Neuronal stem cell (in vitro differentiated cells): Measurements from ENCODE around the gene OXLD1.
A peak's percentile ranks its signal among the peaks of the same experiment; 100 is the strongest.

Experiments used
- DNase-seq: peaks from one replicate; pipeline ENCODE4 v3.0.0-alpha.2; 2013; ENCODE audit warnings: low spot score
- H2AFZ ChIP-seq: one replicate; pipeline ENCODE4 v1.6.1; 2013; ENCODE audit warnings: mild to moderate bottlenecking, low read length, inconsistent platforms
- H2AK5ac ChIP-seq: 2 replicates; pipeline ENCODE4 v1.6.1; 2013; ENCODE audit warnings: low read depth, mild to moderate bottlenecking, inconsistent platforms, low read length, moderate library complexity, mixed read lengths
- H2BK120ac ChIP-seq: 2 replicates; pipeline ENCODE4 v1.6.1; 2013; ENCODE audit warnings: low read depth, mild to moderate bottlenecking, inconsistent platforms, low read length, moderate library complexity, mixed read lengths
- H2BK12ac ChIP-seq: one replicate; pipeline ENCODE4 v1.6.1; 2013; ENCODE audit warnings: low read length, inconsistent platforms
- H2BK15ac ChIP-seq: 2 replicates; pipeline ENCODE4 v1.6.1; 2013; ENCODE audit warnings: mild to moderate bottlenecking, low read length, inconsistent platforms, mixed read lengths
- H2BK5ac ChIP-seq: one replicate; pipeline ENCODE4 v1.6.1; 2013; ENCODE audit warnings: inconsistent platforms, mild to moderate bottlenecking, low read length, moderate library complexity
- H3K14ac ChIP-seq: one replicate; pipeline ENCODE4 v1.6.1; 2013; ENCODE audit warnings: low read length, inconsistent platforms
- H3K18ac ChIP-seq: 2 replicates; pipeline ENCODE4 v1.6.1; 2013; ENCODE audit warnings: low read length, inconsistent platforms
- H3K23ac ChIP-seq: 2 replicates; pipeline ENCODE4 v1.6.1; 2013; ENCODE audit warnings: low read depth, mild to moderate bottlenecking, mixed read lengths, low read length, inconsistent platforms; ENCODE audit not compliant: poor library complexity
- H3K27ac ChIP-seq: replicated peaks from 3 replicates; pipeline ENCODE4 v1.5.1; 2013; ENCODE audit warnings: low read length, inconsistent platforms
- H3K27me3 ChIP-seq, 3 experiments: 2 replicates each; pipeline ENCODE4 v1.6.1; 2013; ENCODE audit warnings: low read length in 3 of 3, mild to moderate bottlenecking in 2 of 3, inconsistent platforms in 1 of 3, low read depth in 1 of 3, mixed read lengths in 1 of 3, moderate library complexity in 1 of 3; ENCODE audit not compliant: control insufficient read depth in 3 of 3, insufficient read depth in 3 of 3
- H3K36me3 ChIP-seq, 2 donors: replicated peaks in 1 of 2; 2 replicates each; pipeline ENCODE4 v1.6.1; 2013; ENCODE audit warnings: low read length in 2 of 2; ENCODE audit not compliant: control insufficient read depth in 2 of 2, insufficient read depth in 2 of 2
- H3K4ac ChIP-seq: 2 replicates; pipeline ENCODE4 v1.6.1; 2013; ENCODE audit warnings: inconsistent platforms, mild to moderate bottlenecking, low read length, moderate library complexity
- H3K4me1 ChIP-seq, 2 donors: 1 replicate in 1 of 2; 2 replicates in 1 of 2; pipeline ENCODE4 v1.6.1; 2013; ENCODE audit warnings: low read length in 2 of 2, low read depth in 1 of 2; ENCODE audit not compliant: control insufficient read depth in 2 of 2, insufficient read depth in 1 of 2
- H3K4me2 ChIP-seq: one replicate; pipeline ENCODE4 v1.6.1; 2013; ENCODE audit warnings: mild to moderate bottlenecking, low read length, inconsistent platforms; ENCODE audit not compliant: insufficient read depth, poor library complexity, severe bottlenecking
- H3K4me3 ChIP-seq, 2 donors: 2 replicates each; pipeline ENCODE4 v1.5.1; 2013; ENCODE audit warnings: low read length in 2 of 2, mild to moderate bottlenecking in 2 of 2, inconsistent platforms in 1 of 2, moderate library complexity in 1 of 2
- H3K79me1 ChIP-seq: one replicate; pipeline ENCODE4 v1.6.1; 2013; ENCODE audit warnings: low read depth, mild to moderate bottlenecking, inconsistent platforms, low read length, moderate library complexity
- H3K9ac ChIP-seq: one replicate; pipeline ENCODE4 v1.6.1; 2013; ENCODE audit warnings: mild to moderate bottlenecking, low read depth, low read length, inconsistent platforms; ENCODE audit not compliant: poor library complexity
- H3K9me3 ChIP-seq, 2 donors: replicated peaks in 1 of 2; 2 replicates each; pipeline versions ENCODE3 to v1.6.1; 2013; ENCODE audit warnings: low read length in 2 of 2, mild to moderate bottlenecking in 2 of 2, inconsistent platforms in 1 of 2, low read depth in 1 of 2, mixed read lengths in 1 of 2, moderate library complexity in 1 of 2; ENCODE audit not compliant: control insufficient read depth in 2 of 2, insufficient read depth in 1 of 2
- H4K8ac ChIP-seq: one replicate; pipeline ENCODE4 v1.6.1; 2013; ENCODE audit warnings: low read depth, mild to moderate bottlenecking, inconsistent platforms, low read length, moderate library complexity
- H4K91ac ChIP-seq: one replicate; pipeline ENCODE4 v1.6.1; 2013; ENCODE audit warnings: low read length, low read depth, mild to moderate bottlenecking, inconsistent platforms; ENCODE audit not compliant: poor library complexity
- WGBS, 2 donors: extraction: QIAGEN DNeasy Blood & Tissue Kit; methylation state at CpG; one replicate each; pipeline ENCODE4 v1.1.7; 2013; ENCODE audit warnings: missing lambda C conversion rate in 2 of 2, mixed read lengths in 1 of 2; ENCODE audit not compliant: insufficient read length in 2 of 2, insufficient replicate concordance in 1 of 2; ENCODE audit errors: extremely low coverage in 2 of 2; 5-methylcytosine and 5-hydroxymethylcytosine counted together

The OXLD1 gene

GRCh38 chr17:81682565-81683207 is 16.3 kb upstream of the OXLD1 start:
- Histone ChIP-seq H3K79me1 (peaks cover 26% of the 10 kb centered on the region), H4K91ac (no peak overlapping the region), H2BK120ac (no peak overlapping the region), H3K27ac (no peak overlapping the region), H3K36me3 (peaks cover 17 to 52% of the 10 kb centered on the region in 2 donors), H2BK5ac (peak overlapping the region; percentile 85), H3K4ac (no peak overlapping the region), H4K8ac (no peak overlapping the region), H3K14ac (no peak overlapping the region), H2BK12ac (no peak overlapping the region), H3K4me1 (peaks cover 9 to 14% of the 10 kb centered on the region in 2 donors), H3K23ac (peak overlapping the region; percentile 94), H3K9me3 (peaks cover 0 to 2% of the 10 kb centered on the region in 2 donors), H3K4me3 (peak overlapping the region; percentile 84 to 97), H3K4me2 (peak overlapping the region; percentile 72), H2AFZ (peak overlapping the region; percentile 89), H2AK5ac (peak overlapping the region; percentile 5), H3K27me3 (no peaks in the 10 kb centered on the region), H2BK15ac (no peak overlapping the region), H3K9ac (peak overlapping the region; percentile 99), H3K18ac (no peak overlapping the region)
- no peak for DNase-seq
- no CpG with 5 or more reads among the region's 19 CpGs for WGBS, 2 donors

DNA sequence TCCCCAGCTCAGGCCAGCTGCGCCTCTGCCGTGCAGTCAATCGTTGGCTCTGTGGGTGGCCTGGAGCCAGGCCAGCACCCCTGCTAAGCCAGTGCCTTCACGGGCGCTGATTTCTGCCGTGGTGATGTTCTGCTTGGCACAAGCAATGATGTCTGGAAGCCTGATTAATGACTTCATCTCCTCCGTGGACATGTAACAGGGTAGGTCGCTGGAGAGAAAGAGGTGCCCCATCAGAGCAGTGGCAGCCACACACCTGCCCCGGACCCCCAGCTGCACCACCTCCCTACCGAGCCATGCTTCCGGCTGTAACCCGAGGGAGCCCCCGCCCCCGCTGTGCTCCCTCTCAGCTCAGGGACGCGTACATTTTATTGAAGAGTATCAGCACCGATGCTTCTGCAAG is 15.3 kb upstream of the OXLD1 start:
- WGBS, 2 donors: no CpG with 5 or more reads among the region's 17 CpGs
- H3K27me3 ChIP-seq: no peaks in the 10 kb centered on the region
- no peak overlapping the region for H2AK5ac ChIP-seq
- peaks cover 27% of the 10 kb centered on the region for H3K79me1 ChIP-seq
- no peak overlapping the region for H3K14ac ChIP-seq
- no peak overlapping the region for H4K91ac ChIP-seq
- no peak overlapping the region for H3K18ac ChIP-seq
- no peak for DNase-seq
- H3K4me1 ChIP-seq: peaks cover 9 to 14% of the 10 kb centered on the region in 2 donors
- H2BK15ac ChIP-seq: no peak overlapping the region
- H3K27ac ChIP-seq: no peak overlapping the region
- H3K4me2 ChIP-seq: no peak overlapping the region
- H3K23ac ChIP-seq: no peak overlapping the region
- H2AFZ ChIP-seq: no peak overlapping the region
- peaks cover 9 to 42% of the 10 kb centered on the region in 2 donors for H3K36me3 ChIP-seq
- H3K9me3 ChIP-seq: peaks cover 0 to 2% of the 10 kb centered on the region in 2 donors
- H2BK120ac ChIP-seq: no peak overlapping the region
- H2BK5ac ChIP-seq: no peak overlapping the region
- H3K4ac ChIP-seq: no peak overlapping the region
- H2BK12ac ChIP-seq: no peak overlapping the region
- H3K9ac ChIP-seq: no peak overlapping the region
- H3K4me3 ChIP-seq: no peak overlapping the region
- H4K8ac ChIP-seq: no peak overlapping the region

GRCh38 chr17:81680150-81680549 is 13.7 kb upstream of the OXLD1 start:
- no peak overlapping the region for H2BK5ac ChIP-seq
- H2AK5ac ChIP-seq: no peak overlapping the region
- peaks cover 5 to 32% of the 10 kb centered on the region in 2 donors for H3K36me3 ChIP-seq
- no peak overlapping the region for H2BK15ac ChIP-seq
- H3K4me2 ChIP-seq: no peak overlapping the region
- no peak overlapping the region for H2BK120ac ChIP-seq
- H3K4me3 ChIP-seq: no peak overlapping the region
- WGBS, 2 donors: no CpG with 5 or more reads among the region's 11 CpGs
- no peak overlapping the region for H3K14ac ChIP-seq
- peaks cover 9 to 12% of the 10 kb centered on the region in 2 donors for H3K4me1 ChIP-seq
- no peak overlapping the region for H3K9ac ChIP-seq
- no peak for DNase-seq
- H3K23ac ChIP-seq: no peak overlapping the region
- H3K18ac ChIP-seq: no peak overlapping the region
- no peak overlapping the region for H3K4ac ChIP-seq
- H2BK12ac ChIP-seq: no peak overlapping the region
- H3K9me3 ChIP-seq: peaks cover 0 to 2% of the 10 kb centered on the region in 2 donors
- H4K91ac ChIP-seq: no peak overlapping the region
- H3K27ac ChIP-seq: no peak overlapping the region
- no peaks in the 10 kb centered on the region for H3K27me3 ChIP-seq
- peaks cover 25% of the 10 kb centered on the region for H3K79me1 ChIP-seq
- no peak overlapping the region for H2AFZ ChIP-seq
- H4K8ac ChIP-seq: no peak overlapping the region

GRCh38 chr17:81676906-81677305 is 10.5 kb upstream of the OXLD1 start:
- no peak overlapping the region for H2BK120ac ChIP-seq
- no peak overlapping the region for H3K9ac ChIP-seq
- no peak overlapping the region for H3K4me2 ChIP-seq
- H3K4me1 ChIP-seq: no peaks in the 10 kb centered on the region
- H3K79me1 ChIP-seq: peaks cover 14% of the 10 kb centered on the region
- H3K27ac ChIP-seq: no peak overlapping the region
- H3K36me3 ChIP-seq: peaks cover 26 to 62% of the 10 kb centered on the region in 2 donors
- H3K23ac ChIP-seq: peak overlapping the region; percentile 73
- peak overlapping the region; percentile 38 for H3K14ac ChIP-seq
- DNase-seq: no peak
- peak overlapping the region; percentile 22 for H2BK12ac ChIP-seq
- no peaks in the 10 kb centered on the region for H3K27me3 ChIP-seq
- H4K8ac ChIP-seq: peak overlapping the region; percentile 82
- H4K91ac ChIP-seq: no peak overlapping the region
- no CpG with 5 or more reads among the region's 17 CpGs for WGBS, 2 donors
- no peak overlapping the region for H3K4ac ChIP-seq
- H2AK5ac ChIP-seq: peak overlapping the region; percentile 37
- no peak overlapping the region for H2BK15ac ChIP-seq
- H2BK5ac ChIP-seq: no peak overlapping the region
- H2AFZ ChIP-seq: no peak overlapping the region
- peak overlapping the region; percentile 8 for H3K18ac ChIP-seq
- H3K9me3 ChIP-seq: peaks cover 0 to 2% of the 10 kb centered on the region in 2 donors
- peak overlapping the region in 1 of 2 donors; percentile 6 for H3K4me3 ChIP-seq
